IPS DF 6.9 (cell line): Measurements from ENCODE around the gene ATAD2B.
"Not testable (repeated sequence)": the region's sequence is repeated elsewhere in the genome, so short reads cannot be mapped to it uniquely, and the experiment has no call there.

Source experiments
- DNase-seq: peaks from one replicate; pipeline ENCODE4 v3.0.0-alpha.2; 2013; ENCODE audit warnings: low read depth, low spot score
- H3K27ac ChIP-seq: one replicate; pipeline ENCODE4 v1.5.1; 2013; ENCODE audit warnings: low read length, control low read depth
- H3K27me3 ChIP-seq: 2 replicates; pipeline ENCODE4 v1.6.1; 2013; ENCODE audit warnings: mild to moderate bottlenecking, low read length; ENCODE audit not compliant: control insufficient read depth, insufficient read depth
- H3K36me3 ChIP-seq: 2 replicates; pipeline ENCODE4 v1.6.1; 2013; ENCODE audit warnings: low read length; ENCODE audit not compliant: control insufficient read depth, insufficient read depth
- H3K4me1 ChIP-seq: 2 replicates; pipeline ENCODE4 v1.6.1; 2013; ENCODE audit warnings: low read length; ENCODE audit not compliant: control insufficient read depth, insufficient read depth
- H3K4me3 ChIP-seq: 2 replicates; pipeline ENCODE4 v1.5.1; 2013; ENCODE audit warnings: mild to moderate bottlenecking, low read length
- H3K9me3 ChIP-seq: 2 replicates; pipeline ENCODE4 v1.6.1; 2013; ENCODE audit warnings: low read length, inconsistent platforms; ENCODE audit not compliant: control insufficient read depth, insufficient read depth
- WGBS: extraction: QIAGEN DNeasy Blood & Tissue Kit; methylation state at CpG from one replicate; pipeline ENCODE4 v1.1.7; 2013; ENCODE audit warnings: mixed read lengths, missing lambda C conversion rate; ENCODE audit not compliant: insufficient read length, insufficient coverage; 5-methylcytosine and 5-hydroxymethylcytosine counted together

ATAD2B gene

GRCh38 chr2:23793476-23793875 lies 133.4 kb downstream of the ATAD2B start:
- Histone ChIP-seq H3K4me3 (no peak overlapping the region), H3K27ac (no peak overlapping the region), H3K36me3 (no peaks in the 10 kb centered on the region), H3K4me1 (no peaks in the 10 kb centered on the region), H3K27me3 (no peaks in the 10 kb centered on the region), H3K9me3 (no peaks in the 10 kb centered on the region)
- DNase-seq = no peak
- 100% methylated on average over 1 of the region's 2 CpGs for WGBS

- H3K4me1 ChIP-seq = no peaks in the 10 kb centered on the region
- no peaks in the 10 kb centered on the region for H3K27me3 ChIP-seq
- H3K4me3 ChIP-seq = no peak overlapping the region
- DNase-seq = no peak
- no peaks in the 10 kb centered on the region for H3K36me3 ChIP-seq
- H3K9me3 ChIP-seq = no peaks in the 10 kb centered on the region
- H3K27ac ChIP-seq = no peak overlapping the region
Observed at GRCh38 chr2:23791030-23791429, 135.9 kb downstream of the ATAD2B start.

- Histone ChIP-seq H3K27ac (no peak overlapping the region), H3K36me3 (no peaks in the 10 kb centered on the region), H3K4me1 (no peaks in the 10 kb centered on the region), H3K27me3 (no peaks in the 10 kb centered on the region), H3K9me3 (no peaks in the 10 kb centered on the region), H3K4me3 (no peak overlapping the region)
- no peak for DNase-seq
- WGBS = no CpG with 5 or more reads among the region's 1 CpG
Observed at GRCh38 chr2:23789012-23789411, 137.9 kb downstream of the ATAD2B start.

GRCh38 chr2:23788100-23788499 lies 138.8 kb downstream of the ATAD2B start:
- H3K4me1 ChIP-seq = no peaks in the 10 kb centered on the region
- H3K9me3 ChIP-seq = no peaks in the 10 kb centered on the region
- no peak overlapping the region for H3K4me3 ChIP-seq
- no peak overlapping the region for H3K27ac ChIP-seq
- no CpG with 5 or more reads among the region's 1 CpG for WGBS
- no peaks in the 10 kb centered on the region for H3K27me3 ChIP-seq
- no peaks in the 10 kb centered on the region for H3K36me3 ChIP-seq
- DNase-seq = no peak

DNA sequence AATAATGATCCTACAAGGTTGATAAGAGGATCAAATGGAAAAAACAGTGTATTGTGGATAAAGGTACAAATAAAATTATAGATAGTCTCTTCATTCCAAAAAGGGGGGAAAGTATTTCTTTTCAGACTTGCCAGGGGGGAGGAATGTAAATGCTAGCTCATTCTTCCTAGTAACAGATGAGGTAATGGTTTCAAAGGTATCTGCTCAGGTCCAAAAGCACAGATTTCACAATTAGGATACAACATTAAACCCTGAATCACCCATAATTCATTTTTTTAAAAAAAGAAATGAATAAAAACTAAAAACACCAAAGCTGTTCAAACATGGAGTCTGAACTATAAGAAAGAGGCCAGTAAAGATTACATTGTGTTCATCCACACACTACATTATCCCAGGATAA lies 142.0 kb downstream of the ATAD2B start:
- no peak for DNase-seq
- Histone ChIP-seq H3K4me3 (no peak overlapping the region), H3K27me3 (no peaks in the 10 kb centered on the region), H3K4me1 (no peaks in the 10 kb centered on the region), H3K36me3 (no peaks in the 10 kb centered on the region), H3K9me3 (no peaks in the 10 kb centered on the region), H3K27ac (no peak overlapping the region)

GRCh38 chr2:23782646-23783045 lies 144.3 kb downstream of the ATAD2B start:
- DNase-seq = no peak
- Histone ChIP-seq H3K27me3 (no peaks in the 10 kb centered on the region), H3K27ac (no peak overlapping the region), H3K4me3 (no peak overlapping the region), H3K36me3 (no peaks in the 10 kb centered on the region), H3K4me1 (no peaks in the 10 kb centered on the region), H3K9me3 (no peaks in the 10 kb centered on the region)
- no CpG with 5 or more reads among the region's 1 CpG for WGBS

DNA sequence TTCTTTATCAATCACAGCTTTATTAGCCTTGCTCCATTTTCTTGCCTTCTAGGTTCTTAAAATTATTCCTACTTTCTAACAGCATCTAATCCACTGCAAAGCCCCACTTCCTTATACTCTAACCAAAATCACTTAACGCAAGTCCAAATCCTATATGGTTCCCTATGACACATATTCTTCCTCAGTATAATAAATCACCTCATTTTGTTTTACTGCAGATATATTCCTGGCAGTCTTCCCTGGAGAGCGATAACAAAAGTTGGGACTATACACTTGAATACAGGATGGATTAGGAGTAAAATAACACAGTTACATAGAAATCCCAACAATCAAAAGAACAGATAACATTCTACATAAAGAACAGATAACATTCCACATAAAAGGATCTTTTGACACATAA lies 144.8 kb downstream of the ATAD2B start:
- Histone ChIP-seq H3K36me3 (no peaks in the 10 kb centered on the region), H3K4me1 (no peaks in the 10 kb centered on the region), H3K27ac (no peak overlapping the region), H3K9me3 (no peaks in the 10 kb centered on the region), H3K4me3 (no peak overlapping the region), H3K27me3 (no peaks in the 10 kb centered on the region)
- no peak for DNase-seq
- 100% methylated on average over 1 of the region's 2 CpGs for WGBS

DNA sequence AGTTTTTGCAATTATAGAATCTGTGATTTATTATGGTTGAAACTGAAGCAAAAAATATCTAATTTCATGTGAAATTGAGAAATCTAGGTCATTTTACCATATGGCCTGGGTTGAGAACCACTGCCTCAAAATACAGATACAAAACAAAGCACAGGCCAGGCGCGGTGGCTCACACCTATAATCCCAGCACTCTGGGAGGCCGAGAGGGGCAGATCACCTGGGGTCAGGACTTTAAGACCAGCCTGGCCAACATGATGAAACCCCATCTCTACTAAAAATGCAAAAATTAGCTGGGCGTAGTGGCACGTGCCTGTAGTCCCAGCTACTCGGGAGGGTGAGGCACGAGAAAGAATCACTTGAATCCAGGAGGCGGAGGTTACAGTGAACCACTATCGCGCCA lies 146.5 kb downstream of the ATAD2B start:
- not testable (repeated sequence) for H3K36me3 ChIP-seq, H3K27me3 ChIP-seq, H3K4me1 ChIP-seq, H3K27ac ChIP-seq, DNase-seq, H3K4me3 ChIP-seq, H3K9me3 ChIP-seq
- WGBS = no CpG with 5 or more reads among the region's 10 CpGs

DNA sequence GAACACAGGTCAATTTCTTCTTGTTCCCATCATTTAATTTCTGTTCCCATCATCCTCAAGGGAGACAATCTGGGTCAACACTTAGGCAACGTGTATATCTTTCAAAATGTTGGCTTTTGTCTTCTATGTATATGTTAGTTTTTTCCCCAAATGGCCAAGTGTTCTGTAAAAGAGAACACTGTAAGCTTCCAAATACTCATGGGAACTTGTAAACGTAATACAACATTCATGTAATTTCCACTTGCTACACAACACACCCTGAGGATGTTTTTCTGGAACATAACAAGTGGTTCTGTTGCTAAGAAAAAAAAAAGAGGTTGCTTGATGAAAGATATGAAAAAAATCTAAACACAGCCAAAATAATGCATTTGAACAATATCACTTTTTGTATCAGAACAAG lies 149.1 kb downstream of the ATAD2B start:
- H3K36me3 ChIP-seq = no peaks in the 10 kb centered on the region
- no peaks in the 10 kb centered on the region for H3K9me3 ChIP-seq
- no peak for DNase-seq
- no peak overlapping the region for H3K4me3 ChIP-seq
- no peaks in the 10 kb centered on the region for H3K4me1 ChIP-seq
- no peak overlapping the region for H3K27ac ChIP-seq
- no CpG with 5 or more reads among the region's 2 CpGs for WGBS
- H3K27me3 ChIP-seq = no peaks in the 10 kb centered on the region

DNA sequence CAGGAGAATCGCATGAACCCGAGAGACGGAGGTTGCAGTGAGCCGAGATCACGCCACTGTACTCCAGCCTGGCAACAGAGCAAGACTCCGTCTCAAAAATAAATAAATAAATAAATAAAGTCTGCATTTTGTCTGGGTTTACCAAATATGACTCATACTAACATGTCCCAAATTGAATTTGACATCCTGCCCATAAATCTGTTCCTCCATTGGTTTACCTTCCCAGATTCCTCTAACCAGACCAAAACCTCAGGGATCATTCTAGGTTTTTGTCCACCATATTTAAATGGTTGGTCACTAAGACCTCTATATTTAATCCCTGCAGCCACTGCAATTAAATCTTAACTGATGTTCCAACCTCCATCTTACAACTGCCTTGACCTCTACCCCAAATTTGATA lies 150.9 kb downstream of the ATAD2B start:
- H3K4me3 ChIP-seq = no peak overlapping the region
- no peaks in the 10 kb centered on the region for H3K4me1 ChIP-seq
- H3K27me3 ChIP-seq = no peaks in the 10 kb centered on the region
- no CpG with 5 or more reads among the region's 6 CpGs for WGBS
- no peak overlapping the region for H3K27ac ChIP-seq
- no peaks in the 10 kb centered on the region for H3K36me3 ChIP-seq
- H3K9me3 ChIP-seq = no peaks in the 10 kb centered on the region
- DNase-seq = no peak

DNA sequence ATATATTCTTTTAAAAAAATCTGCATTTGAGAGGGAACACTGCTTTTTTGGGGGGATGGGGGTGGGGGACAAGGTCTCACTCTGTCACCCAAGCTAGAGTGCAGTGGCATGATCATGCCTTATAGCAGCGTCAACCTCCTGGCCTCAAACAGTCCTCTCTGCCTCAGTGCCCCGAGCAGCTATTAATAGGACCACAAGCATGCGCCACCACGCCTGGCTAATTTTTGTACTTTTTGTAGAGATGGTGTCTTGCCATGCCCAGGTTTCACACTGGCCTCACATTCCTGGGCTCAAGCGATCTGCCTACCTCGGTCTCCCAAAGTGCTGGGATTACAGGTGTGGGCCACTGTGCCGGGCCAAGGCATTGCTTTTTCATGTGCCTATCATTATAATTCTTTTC lies 154.2 kb downstream of the ATAD2B start:
- H3K4me3 ChIP-seq = no peak overlapping the region
- H3K27ac ChIP-seq = no peak overlapping the region
- no peaks in the 10 kb centered on the region for H3K27me3 ChIP-seq
- no CpG with 5 or more reads among the region's 7 CpGs for WGBS
- H3K9me3 ChIP-seq = no peaks in the 10 kb centered on the region
- H3K4me1 ChIP-seq = no peaks in the 10 kb centered on the region
- no peaks in the 10 kb centered on the region for H3K36me3 ChIP-seq
- no peak for DNase-seq
